ENCODE results near the gene RAB42.
"Not testable (repeated sequence)": the region's sequence is repeated elsewhere in the genome, so short reads cannot be mapped to it uniquely, and the experiment has no call there.

Gene RAB42

DNA sequence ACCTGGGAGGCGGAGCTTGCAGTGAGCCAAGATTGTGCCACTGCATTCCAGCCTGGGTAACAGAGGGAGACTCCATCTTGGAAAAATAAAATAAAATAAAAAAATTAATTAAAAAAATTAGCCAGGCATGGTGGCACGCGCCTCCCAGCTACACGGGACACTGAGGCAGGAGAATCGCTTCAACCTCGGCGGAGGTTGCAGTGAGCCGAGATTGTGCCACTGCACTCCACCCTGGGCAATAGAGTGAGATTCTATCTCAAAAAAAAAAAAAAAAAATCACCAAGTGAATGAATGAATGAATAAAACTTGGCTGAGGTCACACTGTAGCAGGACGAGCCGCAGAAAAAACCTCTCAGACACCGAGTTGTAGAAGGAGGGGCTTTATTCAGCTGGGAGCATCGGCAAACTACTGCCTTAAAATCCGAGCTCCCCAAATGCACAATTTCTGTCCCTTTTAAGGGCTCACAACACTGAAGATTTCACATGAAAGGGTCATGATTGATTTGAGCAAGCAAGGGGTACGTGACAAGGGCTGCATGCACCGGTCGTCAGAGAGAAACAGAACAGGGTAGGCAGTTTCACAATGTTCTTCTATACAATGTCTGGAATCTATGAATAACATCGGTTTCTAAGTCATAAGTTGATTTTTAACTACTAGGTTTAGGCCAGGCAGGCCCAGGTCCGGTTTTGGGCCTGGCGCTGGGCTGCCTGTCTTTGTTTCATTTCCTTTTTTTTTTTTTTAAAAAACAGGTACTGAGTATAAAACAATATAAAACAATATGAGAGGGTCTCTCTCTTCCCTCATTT lies 5.3 kb upstream of the RAB42 start:
- not testable (repeated sequence) for DNase-seq (ENCODE audit: low read depth)

GRCh38 chr1:28592321-28593071 lies 431 bp downstream of the RAB42 start:
- DNase-seq (ENCODE audit: low read depth): no peak

GRCh38 chr1:28593988-28594356 lies 1.9 kb downstream of the RAB42 start:
- not testable (repeated sequence) for DNase-seq (ENCODE audit: low read depth)

- DNase-seq (ENCODE audit: low read depth): not testable (repeated sequence)
Observed at GRCh38 chr1:28594686-28595411, 2.8 kb downstream of the RAB42 start.

GRCh38 chr1:28595412-28596191 lies 3.5 kb downstream of the RAB42 start:
- DNase-seq (ENCODE audit: low read depth): no peak

- DNase-seq (ENCODE audit: low read depth): not testable (repeated sequence)
Observed at GRCh38 chr1:28596276-28596675, 4.2 kb downstream of the RAB42 start.

- peak; percentile 92 for DNase-seq (ENCODE audit: low read depth)
Observed at GRCh38 chr1:28601696-28602095, 9.6 kb downstream of the RAB42 start.

GRCh38 chr1:28602536-28603439 lies 10.7 kb downstream of the RAB42 start:
- DNase-seq (ENCODE audit: low read depth): peak; percentile 79

DNA sequence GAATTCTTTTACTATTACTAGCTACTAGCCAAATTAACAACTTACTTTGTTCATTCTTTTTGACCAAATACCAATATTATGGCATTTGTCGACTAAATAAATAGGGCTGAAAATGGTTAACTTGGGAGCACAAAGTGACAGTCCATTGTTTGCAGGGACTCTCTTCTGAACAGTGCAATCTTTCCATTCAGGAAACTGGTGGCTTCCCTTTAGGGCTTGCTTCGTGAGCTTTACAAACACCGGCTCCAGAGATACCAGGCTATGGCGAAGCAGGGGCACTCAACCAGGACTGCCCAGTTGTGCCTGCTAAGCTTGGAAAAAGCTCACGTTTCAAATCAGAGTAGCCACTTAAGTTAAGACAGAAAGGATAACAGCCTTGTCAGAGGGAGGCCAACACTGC lies 12.3 kb downstream of the RAB42 start:
- no peak for DNase-seq (ENCODE audit: low read depth)

DNA sequence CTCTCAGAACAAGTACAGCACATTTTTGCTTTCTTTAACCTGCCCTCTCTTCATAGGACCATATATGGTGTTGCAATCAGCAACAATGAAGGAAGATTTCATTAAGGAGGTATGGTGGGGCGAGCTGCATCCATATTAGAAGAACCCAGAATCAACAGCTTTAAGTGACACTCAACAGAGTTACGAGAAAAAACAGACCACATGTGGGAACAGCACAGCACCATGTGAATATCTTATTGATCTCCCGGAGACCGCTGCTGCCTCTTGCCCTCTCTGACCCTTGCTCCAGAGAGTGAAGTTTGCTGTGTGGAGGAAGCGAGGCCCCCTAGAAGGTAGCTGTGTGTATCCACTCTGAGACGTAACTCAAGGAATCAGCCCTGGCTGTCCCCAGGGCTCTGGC lies 12.9 kb downstream of the RAB42 start:
- no peak for DNase-seq (ENCODE audit: low read depth)

DNA sequence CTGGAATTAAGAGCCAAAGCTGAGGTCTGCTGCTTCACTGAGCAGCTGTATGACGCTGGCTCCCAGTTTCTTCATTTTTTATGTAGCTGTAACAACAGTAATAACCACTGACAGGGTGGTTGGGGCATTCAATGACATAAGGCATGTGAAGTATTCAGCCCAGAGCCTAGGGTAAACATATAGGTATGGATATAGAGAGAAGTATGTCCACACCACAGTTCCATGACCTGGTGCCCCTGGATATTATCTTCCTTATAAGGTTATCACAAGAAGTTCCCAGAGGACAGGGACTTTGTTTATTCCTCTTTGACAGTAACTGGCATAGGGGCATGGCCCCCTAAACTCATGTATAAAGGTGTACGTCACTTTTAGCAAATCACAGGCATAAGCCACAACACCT lies 14.7 kb downstream of the RAB42 start:
- DNase-seq (ENCODE audit: low read depth): peak; percentile 16

GRCh38 chr1:28613175-28613574 lies 21.1 kb downstream of the RAB42 start:
- no peak for DNase-seq (ENCODE audit: low read depth)

GRCh38 chr1:28631713-28632112 lies 39.6 kb downstream of the RAB42 start:
- no peak for DNase-seq (ENCODE audit: low read depth)

GRCh38 chr1:28632560-28632959 lies 40.5 kb downstream of the RAB42 start:
- DNase-seq (ENCODE audit: low read depth): no peak

- DNase-seq (ENCODE audit: low read depth): peak; percentile 23
Observed at GRCh38 chr1:28640766-28641165, 48.7 kb downstream of the RAB42 start.

DNA sequence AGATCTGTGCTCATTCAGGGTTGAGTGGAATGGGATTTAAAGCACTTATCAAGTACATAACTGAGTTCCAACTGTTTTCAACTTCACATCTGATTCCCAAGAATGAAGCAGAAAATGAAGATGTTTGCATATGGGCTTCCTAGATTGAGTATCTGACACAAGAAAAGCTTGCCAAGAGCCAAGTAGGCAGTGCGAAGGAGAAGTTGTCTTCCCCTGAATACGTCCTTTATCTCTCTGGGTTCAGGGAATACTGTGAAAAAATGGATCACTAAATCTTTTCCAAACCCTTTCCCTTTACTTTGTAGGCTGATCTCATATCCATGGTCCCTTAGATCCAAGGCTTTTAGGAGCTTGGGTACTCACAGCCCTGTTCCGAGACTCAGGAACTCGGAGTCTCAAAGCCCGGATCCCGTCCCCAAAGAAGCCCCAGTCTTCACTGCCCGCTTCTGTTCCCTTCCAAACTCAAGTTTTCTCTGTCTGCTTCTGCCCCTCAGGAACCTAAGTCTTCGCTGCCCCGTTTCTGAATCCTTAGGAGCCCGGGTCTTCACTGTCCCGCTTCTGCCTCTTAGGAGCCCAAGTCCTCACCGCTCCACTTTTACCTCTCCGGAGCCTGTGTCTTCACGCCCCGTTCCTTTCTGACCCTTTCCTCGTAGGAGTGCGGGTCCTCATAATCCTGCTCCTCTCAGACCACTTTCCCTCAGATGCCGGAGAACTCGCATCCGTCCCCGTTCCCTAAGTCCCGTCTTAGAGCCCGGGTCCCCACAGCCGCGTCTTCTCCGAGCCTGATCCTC lies 50.2 kb downstream of the RAB42 start:
- DNase-seq (ENCODE audit: low read depth): peak; percentile 41

DNA sequence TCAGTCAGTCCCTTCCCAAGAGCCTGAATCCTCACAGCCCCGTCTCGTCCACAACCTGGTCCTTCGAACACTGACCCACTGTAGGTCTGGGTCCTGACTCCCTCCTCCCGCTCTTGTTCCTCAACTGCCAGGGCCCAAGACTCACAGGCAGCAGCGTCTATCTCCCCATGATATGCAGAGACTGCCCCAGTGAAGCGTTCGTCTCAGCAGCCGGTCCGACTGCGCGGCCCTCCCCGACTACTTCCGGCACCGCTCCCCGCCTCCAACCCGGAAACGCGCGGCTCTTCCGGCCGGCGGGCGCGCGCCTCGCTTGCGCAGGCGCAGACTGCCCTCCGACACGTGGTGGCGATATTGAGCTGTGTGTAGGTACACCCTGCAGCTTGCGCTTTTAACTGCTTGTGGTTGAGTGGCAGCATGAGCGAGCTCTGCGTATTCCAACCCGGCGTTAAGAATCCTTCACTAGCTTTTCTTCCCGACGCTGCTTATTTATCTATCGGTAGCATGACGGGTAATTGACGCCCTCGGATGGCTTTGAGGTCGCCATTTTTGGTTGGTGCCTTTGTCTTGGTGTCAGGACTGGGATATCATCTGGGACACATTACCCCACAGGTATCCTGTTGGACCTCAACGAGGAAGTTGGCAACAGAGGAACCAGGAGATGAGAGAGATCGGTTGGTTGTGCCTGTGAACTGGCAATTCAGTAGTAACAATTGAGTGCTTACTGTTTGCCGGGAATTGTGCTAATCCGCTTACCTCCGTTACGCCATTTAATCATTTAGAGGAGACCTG lies 51.0 kb downstream of the RAB42 start, which contains the start of gene TAF12:
Gene TAF12, minus strand, starts transcription at position 221 of the 789 bp plus-strand sequence. CDS start 20,986 bp downstream, outside the sequence.
- peak; percentile 97 for DNase-seq (ENCODE audit: low read depth)

DNA sequence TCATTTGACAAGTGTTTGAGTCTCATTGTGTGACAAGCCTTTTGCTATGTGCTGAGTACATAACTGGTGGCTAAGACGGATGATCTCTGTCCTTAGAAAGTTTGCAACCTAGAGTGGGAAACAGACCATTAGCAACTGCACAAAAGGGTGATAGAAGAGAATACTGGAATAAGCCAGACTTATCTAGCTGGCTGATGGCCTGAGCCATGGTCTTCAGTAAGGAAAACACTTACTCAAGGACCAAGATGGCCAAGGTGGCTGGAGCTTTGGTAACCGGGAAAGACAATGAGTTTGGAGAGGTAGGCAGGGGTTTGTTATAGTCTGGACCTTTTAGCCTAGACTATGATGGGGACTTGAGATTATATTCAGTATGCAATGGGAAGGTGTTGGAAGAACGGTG lies 52.4 kb downstream of the RAB42 start:
- no peak for DNase-seq (ENCODE audit: low read depth)
